Tibial nerve (tissue), 3 donors: Measurements from ENCODE around the gene MSI1.

ENCODE experiments used
- POLR2A ChIP-seq, 2 donors: fragments of 450-650 bp; IDR thresholded peaks; one replicate each; pipeline ENCODE4 v1.6.1; 2017; ENCODE audit warnings: antibody characterized with exemption in 2 of 2, mild to moderate bottlenecking in 2 of 2, moderate library complexity in 2 of 2
- TF ChIP-seq, protein P1 (sequence below), 5 experiments: fragments of 200-600 bp in 3 of 5; fragments of 450-650 bp in 2 of 5; sonication (generic) in 3 of 5; IDR thresholded peaks; one replicate each; pipeline ENCODE4 v1.5.1; 2016 to 2019; ENCODE audit warnings: antibody characterized with exemption in 5 of 5, mild to moderate bottlenecking in 3 of 5, moderate library complexity in 2 of 5

DNA sequence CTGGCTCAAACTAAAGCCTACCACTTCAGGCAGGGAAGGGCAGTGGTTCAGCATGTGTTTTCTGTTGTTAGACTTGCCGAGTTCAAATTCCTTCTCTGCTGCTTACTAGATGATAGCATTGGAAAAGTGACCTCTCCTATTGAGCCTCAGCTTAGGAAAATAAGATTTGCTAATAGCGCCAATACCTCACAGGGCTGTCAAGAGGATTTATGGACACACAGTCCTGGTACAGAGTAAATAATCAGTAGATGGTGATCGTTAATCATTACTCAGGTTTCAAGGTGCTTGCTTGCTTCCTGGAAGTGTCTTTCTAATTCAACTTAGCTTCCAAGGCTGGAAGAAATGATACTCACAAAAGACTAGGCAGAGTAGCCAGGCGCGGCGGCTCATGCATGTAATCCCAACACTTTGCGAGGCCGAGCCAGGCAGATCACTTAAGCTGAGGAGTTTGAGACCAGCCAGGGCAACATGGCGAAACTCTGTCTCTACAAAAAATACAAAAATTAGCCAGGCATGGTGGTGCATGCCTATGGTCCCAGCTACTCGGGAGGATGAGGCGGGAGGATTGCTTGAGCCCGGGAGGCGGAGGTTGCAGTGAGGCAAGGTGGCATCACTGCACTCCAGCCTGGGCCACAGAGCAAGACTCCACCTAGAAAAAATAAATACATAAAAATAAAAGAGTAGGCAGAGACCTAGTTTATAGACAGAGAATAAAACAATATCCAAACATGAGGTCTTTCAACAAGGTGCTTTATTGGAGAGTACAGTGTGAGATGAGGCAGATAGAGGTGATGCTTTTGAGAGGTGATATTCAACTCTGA, 47.4 kb downstream of the MSI1 start:
- TF ChIP-seq, protein P1, sequence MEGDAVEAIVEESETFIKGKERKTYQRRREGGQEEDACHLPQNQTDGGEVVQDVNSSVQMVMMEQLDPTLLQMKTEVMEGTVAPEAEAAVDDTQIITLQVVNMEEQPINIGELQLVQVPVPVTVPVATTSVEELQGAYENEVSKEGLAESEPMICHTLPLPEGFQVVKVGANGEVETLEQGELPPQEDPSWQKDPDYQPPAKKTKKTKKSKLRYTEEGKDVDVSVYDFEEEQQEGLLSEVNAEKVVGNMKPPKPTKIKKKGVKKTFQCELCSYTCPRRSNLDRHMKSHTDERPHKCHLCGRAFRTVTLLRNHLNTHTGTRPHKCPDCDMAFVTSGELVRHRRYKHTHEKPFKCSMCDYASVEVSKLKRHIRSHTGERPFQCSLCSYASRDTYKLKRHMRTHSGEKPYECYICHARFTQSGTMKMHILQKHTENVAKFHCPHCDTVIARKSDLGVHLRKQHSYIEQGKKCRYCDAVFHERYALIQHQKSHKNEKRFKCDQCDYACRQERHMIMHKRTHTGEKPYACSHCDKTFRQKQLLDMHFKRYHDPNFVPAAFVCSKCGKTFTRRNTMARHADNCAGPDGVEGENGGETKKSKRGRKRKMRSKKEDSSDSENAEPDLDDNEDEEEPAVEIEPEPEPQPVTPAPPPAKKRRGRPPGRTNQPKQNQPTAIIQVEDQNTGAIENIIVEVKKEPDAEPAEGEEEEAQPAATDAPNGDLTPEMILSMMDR (IDR thresholded peaks at IDR 0.05): no peak
- no peak for TF ChIP-seq POLR2A (IDR thresholded peaks at IDR 0.05)
